Spleen (tissue), 7 donors: ENCODE measurements around the gene ANKRD13A.
"Not testable (repeated sequence)": the region's sequence is repeated elsewhere in the genome, so short reads cannot be mapped to it uniquely, and the experiment has no call there.

Experiments used
- POLR2A ChIP-seq, 3 donors: fragments of 450-650 bp; IDR thresholded peaks; one replicate each; pipeline ENCODE4 v1.5.1; 2017; ENCODE audit warnings: antibody characterized with exemption in 3 of 3, mild to moderate bottlenecking in 1 of 3
- POLR2AphosphoS5 ChIP-seq, 3 donors: sonication (generic); formaldehyde crosslinking; IDR thresholded peaks; one replicate each; pipeline ENCODE4 v1.5.1; 2017; ENCODE audit warnings: antibody characterized with exemption in 3 of 3
- TF ChIP-seq, protein P1 (sequence below), 11 experiments: fragments of 200-600 bp in 7 of 11; fragments of 450-650 bp in 4 of 11; sonication (generic) in 4 of 11; IDR thresholded peaks in 8 of 11; conservative IDR thresholded peaks in 3 of 11; 1 replicate in 7 of 11; 2 replicates in 4 of 11; pipeline versions ENCODE4 v1.4.0 to v1.8.0; 2016 to 2021; ENCODE audit warnings: antibody characterized with exemption in 11 of 11, inconsistent platforms in 4 of 11, mild to moderate bottlenecking in 1 of 11
- donor health status: DM: no; HTN: no; CAD: no; lungs with moderate emphysema.
- donor health status: DM: no; HTN: no; CAD: no.
- donor health status: DM: no; HTN: no; CAD: no.

DNA sequence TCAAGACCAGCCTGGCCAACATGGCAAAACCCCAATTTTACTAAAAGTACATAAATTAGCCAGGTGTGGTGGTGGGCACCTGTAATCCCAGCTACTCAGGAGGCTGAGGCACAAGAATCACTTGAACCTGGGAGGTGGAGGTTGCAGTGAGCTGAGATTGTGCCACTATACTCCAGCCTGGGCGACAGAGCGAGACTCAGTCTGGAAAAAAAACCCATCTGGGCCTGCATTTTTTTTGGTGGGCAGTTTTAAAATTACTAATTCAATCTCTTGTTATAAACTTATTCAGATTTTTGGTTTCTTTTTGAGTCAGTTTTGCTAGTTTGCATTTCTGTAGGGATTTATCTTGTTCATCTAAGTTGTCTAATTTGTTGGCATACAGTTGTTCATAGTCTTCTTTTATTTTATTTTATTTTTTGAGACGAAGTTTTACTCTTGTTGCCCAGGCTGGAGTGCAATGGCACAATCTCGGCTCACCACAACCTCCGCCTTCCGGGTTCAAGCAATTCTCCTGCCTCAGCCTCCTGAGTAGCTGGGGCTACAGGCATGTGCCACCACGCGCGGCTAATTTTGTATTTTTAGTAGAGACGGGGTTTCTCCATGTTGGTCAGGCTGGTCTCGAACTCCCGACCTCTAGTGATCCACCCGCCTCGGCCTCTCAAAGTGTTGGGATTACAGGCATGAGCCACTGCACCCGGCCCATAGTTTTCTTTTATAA, 9.6 kb downstream of the ANKRD13A start:
- TF ChIP-seq, protein P1, sequence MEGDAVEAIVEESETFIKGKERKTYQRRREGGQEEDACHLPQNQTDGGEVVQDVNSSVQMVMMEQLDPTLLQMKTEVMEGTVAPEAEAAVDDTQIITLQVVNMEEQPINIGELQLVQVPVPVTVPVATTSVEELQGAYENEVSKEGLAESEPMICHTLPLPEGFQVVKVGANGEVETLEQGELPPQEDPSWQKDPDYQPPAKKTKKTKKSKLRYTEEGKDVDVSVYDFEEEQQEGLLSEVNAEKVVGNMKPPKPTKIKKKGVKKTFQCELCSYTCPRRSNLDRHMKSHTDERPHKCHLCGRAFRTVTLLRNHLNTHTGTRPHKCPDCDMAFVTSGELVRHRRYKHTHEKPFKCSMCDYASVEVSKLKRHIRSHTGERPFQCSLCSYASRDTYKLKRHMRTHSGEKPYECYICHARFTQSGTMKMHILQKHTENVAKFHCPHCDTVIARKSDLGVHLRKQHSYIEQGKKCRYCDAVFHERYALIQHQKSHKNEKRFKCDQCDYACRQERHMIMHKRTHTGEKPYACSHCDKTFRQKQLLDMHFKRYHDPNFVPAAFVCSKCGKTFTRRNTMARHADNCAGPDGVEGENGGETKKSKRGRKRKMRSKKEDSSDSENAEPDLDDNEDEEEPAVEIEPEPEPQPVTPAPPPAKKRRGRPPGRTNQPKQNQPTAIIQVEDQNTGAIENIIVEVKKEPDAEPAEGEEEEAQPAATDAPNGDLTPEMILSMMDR (IDR thresholded peaks at IDR 0.05 in 8 of 11, conservative IDR thresholded peaks at IDR 0.05 in 3 of 11): not testable (repeated sequence)
- not testable (repeated sequence) for TF ChIP-seq POLR2A, POLR2AphosphoS5 (IDR thresholded peaks at IDR 0.05)
